ENCODE data around the gene OTOG.

Gene OTOG

GRCh38 chr11:17610085-17610894 lies 63.2 kb downstream of the OTOG start:
- no peaks in the 10 kb centered on the region for H3F3A ChIP-seq (ENCODE audit: low read depth)
- H4K20me1 ChIP-seq (ENCODE audit: insufficient read depth, low read length, poor library complexity, severe bottlenecking), result no peaks in the 10 kb centered on the region
- H3K9ac ChIP-seq (ENCODE audit: low read depth, low read length, poor library complexity, severe bottlenecking), result no peak overlapping the region
- H3K36me3 ChIP-seq (ENCODE audit: insufficient read depth, low read length), result no peaks in the 10 kb centered on the region
- no peaks in the 10 kb centered on the region for H3K79me2 ChIP-seq (ENCODE audit: insufficient read depth, low read length)
- H2AFZ ChIP-seq (ENCODE audit: low read length), result no peak overlapping the region
- no peaks in the 10 kb centered on the region for H3K9me3 ChIP-seq (ENCODE audit: insufficient read depth, low read depth, low read length)
- no peak overlapping the region for H3K4me2 ChIP-seq (ENCODE audit: low read depth, low read length, poor library complexity, severe bottlenecking)
- no peaks in the 10 kb centered on the region for H3K4me1 ChIP-seq (ENCODE audit: insufficient read depth, low read length, poor library complexity, severe bottlenecking)
- H3K9me2 ChIP-seq (replicated peaks; ENCODE audit: low read depth, low read length), result no peaks in the 10 kb centered on the region
- no peak overlapping the region for H3K4me3 ChIP-seq (ENCODE audit: low read length, poor library complexity, severe bottlenecking)
- no peak for TF ChIP-seq CTCF (conservative IDR thresholded peaks at IDR 0.05; ENCODE audit: low read length)
- no peak for TF ChIP-seq EZH2phosphoT487 (IDR thresholded peaks at IDR 0.05; ENCODE audit: borderline replicate concordance)
- H3K27me3 ChIP-seq (ENCODE audit: insufficient read depth, low read length, poor library complexity, severe bottlenecking), result no peaks in the 10 kb centered on the region

GRCh38 chr11:17611049-17611448 lies 64.0 kb downstream of the OTOG start:
- H3K9ac ChIP-seq (ENCODE audit: low read depth, low read length, poor library complexity, severe bottlenecking), result no peak overlapping the region
- no peaks in the 10 kb centered on the region for H3F3A ChIP-seq (ENCODE audit: low read depth)
- TF ChIP-seq CTCF (conservative IDR thresholded peaks at IDR 0.05; ENCODE audit: low read length), result no peak
- no peak for TF ChIP-seq EZH2phosphoT487 (IDR thresholded peaks at IDR 0.05; ENCODE audit: borderline replicate concordance)
- H3K4me2 ChIP-seq (ENCODE audit: low read depth, low read length, poor library complexity, severe bottlenecking), result no peak overlapping the region
- no peaks in the 10 kb centered on the region for H4K20me1 ChIP-seq (ENCODE audit: insufficient read depth, low read length, poor library complexity, severe bottlenecking)
- H3K4me3 ChIP-seq (ENCODE audit: low read length, poor library complexity, severe bottlenecking), result no peak overlapping the region
- no peaks in the 10 kb centered on the region for H3K9me2 ChIP-seq (replicated peaks; ENCODE audit: low read depth, low read length)
- no peaks in the 10 kb centered on the region for H3K36me3 ChIP-seq (ENCODE audit: insufficient read depth, low read length)
- no peaks in the 10 kb centered on the region for H3K4me1 ChIP-seq (ENCODE audit: insufficient read depth, low read length, poor library complexity, severe bottlenecking)
- H3K27me3 ChIP-seq (ENCODE audit: insufficient read depth, low read length, poor library complexity, severe bottlenecking), result no peaks in the 10 kb centered on the region
- H2AFZ ChIP-seq (ENCODE audit: low read length), result no peak overlapping the region
- no peaks in the 10 kb centered on the region for H3K9me3 ChIP-seq (ENCODE audit: insufficient read depth, low read depth, low read length)
- H3K79me2 ChIP-seq (ENCODE audit: insufficient read depth, low read length), result no peaks in the 10 kb centered on the region

- Histone ChIP-seq H3K79me2 (ENCODE audit: insufficient read depth, low read length) (no peaks in the 10 kb centered on the region), H3K9me3 (ENCODE audit: insufficient read depth, low read depth, low read length) (no peaks in the 10 kb centered on the region), H3K4me2 (ENCODE audit: low read depth, low read length, poor library complexity, severe bottlenecking) (no peak overlapping the region), H3K9ac (ENCODE audit: low read depth, low read length, poor library complexity, severe bottlenecking) (no peak overlapping the region), H3K9me2 (replicated peaks; ENCODE audit: low read depth, low read length) (no peaks in the 10 kb centered on the region), H2AFZ (ENCODE audit: low read length) (no peak overlapping the region), H3K27me3 (ENCODE audit: insufficient read depth, low read length, poor library complexity, severe bottlenecking) (no peaks in the 10 kb centered on the region), H4K20me1 (ENCODE audit: insufficient read depth, low read length, poor library complexity, severe bottlenecking) (no peaks in the 10 kb centered on the region), H3F3A (ENCODE audit: low read depth) (no peaks in the 10 kb centered on the region), H3K36me3 (ENCODE audit: insufficient read depth, low read length) (no peaks in the 10 kb centered on the region), H3K4me3 (ENCODE audit: low read length, poor library complexity, severe bottlenecking) (no peak overlapping the region), H3K4me1 (ENCODE audit: insufficient read depth, low read length, poor library complexity, severe bottlenecking) (no peaks in the 10 kb centered on the region)
- no peak for TF ChIP-seq CTCF (conservative IDR thresholded peaks at IDR 0.05; ENCODE audit: low read length)
- no peak for TF ChIP-seq EZH2phosphoT487 (IDR thresholded peaks at IDR 0.05; ENCODE audit: borderline replicate concordance)
Observed at GRCh38 chr11:17611503-17612220, 64.6 kb downstream of the OTOG start.
